ENCODE results near the gene OLIG1. TPM values are rescaled to one million over a fixed set of nuclear protein-coding genes. Genes with fewer than 3 reads are reported as not detected.

Gene OLIG1
- total RNA-seq, 2 donors from 2014 or later = 0.48 TPM; not detected in 1

- no peaks in the 10 kb centered on the region for H3K36me3 Mint-ChIP-seq (ENCODE audit: low read depth)
- H3K4me1 Mint-ChIP-seq = no peaks in the 10 kb centered on the region
- H3K4me1 ChIP-seq (ENCODE audit: control insufficient read depth, insufficient read depth, low read length) = no peaks in the 10 kb centered on the region
- peaks cover 42% of the 10 kb centered on the region for H3K27me3 ChIP-seq (ENCODE audit: control insufficient read depth, insufficient read depth, low read length, poor library complexity, severe bottlenecking)
- DNase-seq = no peak
- no peak overlapping the region for H3K27ac Mint-ChIP-seq
- no peak overlapping the region for H3K27ac ChIP-seq (ENCODE audit: low read depth, low read length)
- no peak overlapping the region for H3K4me3 ChIP-seq (ENCODE audit: low read length)
- H3K9ac ChIP-seq (ENCODE audit: extremely low read depth, low read length, poor library complexity, severe bottlenecking) = no peak overlapping the region
- no peak for TF ChIP-seq CTCF (conservative IDR thresholded peaks at IDR 0.05)
- no peaks in the 10 kb centered on the region for H3K9me3 ChIP-seq (ENCODE audit: control insufficient read depth, low read length)
- peaks cover 27% of the 10 kb centered on the region for H3K27me3 Mint-ChIP-seq (ENCODE audit: insufficient read depth)
- H3K4me3 Mint-ChIP-seq = no peak overlapping the region
- H3K36me3 ChIP-seq (ENCODE audit: control insufficient read depth, insufficient read depth, low read length) = no peaks in the 10 kb centered on the region
- 88 to 92% methylated on average over 5 of the region's 5 CpGs for WGBS, 2 experiments (ENCODE audit: insufficient coverage in 1 of 2, insufficient read length in 1 of 2)
- H3K9me3 Mint-ChIP-seq = no peaks in the 10 kb centered on the region
These were observed 13.9 kb upstream of the OLIG1 start for GRCh38 chr21:33055991-33056390.

- Mint-ChIP-seq H3K4me1 (no peaks in the 10 kb centered on the region), H3K36me3 (ENCODE audit: low read depth) (no peaks in the 10 kb centered on the region), H3K27me3 (ENCODE audit: insufficient read depth) (peaks cover 36% of the 10 kb centered on the region), H3K27ac (no peak overlapping the region), H3K4me3 (no peak overlapping the region), H3K9me3 (no peaks in the 10 kb centered on the region)
- DNase-seq = no peak
- H3K27me3 ChIP-seq (ENCODE audit: control insufficient read depth, insufficient read depth, low read length, poor library complexity, severe bottlenecking) = peaks cover 49% of the 10 kb centered on the region
- H3K9ac ChIP-seq (ENCODE audit: extremely low read depth, low read length, poor library complexity, severe bottlenecking) = no peak overlapping the region
- H3K27ac ChIP-seq (ENCODE audit: low read depth, low read length) = no peak overlapping the region
- no peak for TF ChIP-seq CTCF (conservative IDR thresholded peaks at IDR 0.05)
- no peaks in the 10 kb centered on the region for H3K4me1 ChIP-seq (ENCODE audit: control insufficient read depth, insufficient read depth, low read length)
- 88 to 100% methylated on average over 7 to 11 of the region's 11 CpGs for WGBS, 2 experiments (ENCODE audit: insufficient coverage in 1 of 2, insufficient read length in 1 of 2)
- H3K36me3 ChIP-seq (ENCODE audit: control insufficient read depth, insufficient read depth, low read length) = no peaks in the 10 kb centered on the region
- H3K4me3 ChIP-seq (ENCODE audit: low read length) = no peak overlapping the region
- H3K9me3 ChIP-seq (ENCODE audit: control insufficient read depth, low read length) = no peaks in the 10 kb centered on the region
These were observed 12.5 kb upstream of the OLIG1 start for GRCh38 chr21:33057385-33057940.

- peaks cover 41% of the 10 kb centered on the region for H3K27me3 Mint-ChIP-seq (ENCODE audit: insufficient read depth)
- Histone ChIP-seq H3K27ac (ENCODE audit: low read depth, low read length) (peak overlapping the region; percentile 24), H3K9me3 (ENCODE audit: control insufficient read depth, low read length) (no peaks in the 10 kb centered on the region), H3K27me3 (ENCODE audit: control insufficient read depth, insufficient read depth, low read length, poor library complexity, severe bottlenecking) (peaks cover 57% of the 10 kb centered on the region), H3K4me1 (ENCODE audit: control insufficient read depth, insufficient read depth, low read length) (no peaks in the 10 kb centered on the region), H3K36me3 (ENCODE audit: control insufficient read depth, insufficient read depth, low read length) (no peaks in the 10 kb centered on the region), H3K9ac (ENCODE audit: extremely low read depth, low read length, poor library complexity, severe bottlenecking) (no peak overlapping the region), H3K4me3 (ENCODE audit: low read length) (no peak overlapping the region)
- no peaks in the 10 kb centered on the region for H3K9me3 Mint-ChIP-seq
- H3K4me1 Mint-ChIP-seq = no peaks in the 10 kb centered on the region
- H3K4me3 Mint-ChIP-seq = no peak overlapping the region
- WGBS, 2 experiments (ENCODE audit: insufficient coverage in 1 of 2, insufficient read length in 1 of 2) = 90% methylated on average over 5 to 6 of the region's 6 CpGs
- no peak for DNase-seq
- no peak for TF ChIP-seq CTCF (conservative IDR thresholded peaks at IDR 0.05)
- no peaks in the 10 kb centered on the region for H3K36me3 Mint-ChIP-seq (ENCODE audit: low read depth)
- H3K27ac Mint-ChIP-seq = no peak overlapping the region
These were observed 11.4 kb upstream of the OLIG1 start for GRCh38 chr21:33058527-33058926.
